Stimulated activated CD4-positive, alpha-beta T cell treated with anti-CD3 and anti-CD28 coated beads, TNF-alpha, amount 100 ng/mL, for 4 hours (primary cell): ENCODE measurements around the gene GPR162.

Experiments used
- DNase-seq, 3 experiments: peaks; one replicate each; pipeline ENCODE4 v3.0.0-alpha.2; 2020; ENCODE audit warnings: low read depth in 3 of 3

The GPR162 gene

GRCh38 chr12:6821591-6822425 is at the start of gene GPR162:
Gene GPR162 (plus strand): TSS chr12:6821821. CDS start chr12:6823899, 2,078 bp downstream.
- no peak for DNase-seq

- DNase-seq: peak in 2 of 3 experiments; percentile 61 to 65
Measured at GRCh38 chr12:6772331-6772695, 49.3 kb upstream of the GPR162 start, which contains the start of gene LAG3. Gene LAG3 (plus strand): TSS chr12:6772520. CDS start chr12:6772853, 333 bp downstream.

GRCh38 chr12:6772726-6773589 is 48.7 kb upstream of the GPR162 start:
- no peak for DNase-seq

GRCh38 chr12:6773590-6774351 is 47.9 kb upstream of the GPR162 start:
- DNase-seq: peak in 2 of 3 experiments; percentile 43 to 58

GRCh38 chr12:6774499-6775062 is 47.0 kb upstream of the GPR162 start:
- DNase-seq: no peak

- no peak for DNase-seq
Measured at GRCh38 chr12:6775185-6776174, 46.1 kb upstream of the GPR162 start.

GRCh38 chr12:6777386-6777785 is 44.2 kb upstream of the GPR162 start:
- no peak for DNase-seq

- no peak for DNase-seq
Measured at GRCh38 chr12:6778217-6778573, 43.4 kb upstream of the GPR162 start.

- DNase-seq: peak; percentile 74 to 85 (median 81)
Measured at GRCh38 chr12:6778574-6779550, 42.8 kb upstream of the GPR162 start.

GRCh38 chr12:6779708-6780432 is 41.8 kb upstream of the GPR162 start:
- DNase-seq: no peak

GRCh38 chr12:6780573-6780972 is 41.0 kb upstream of the GPR162 start:
- DNase-seq: no peak

GRCh38 chr12:6782119-6782518 is 39.5 kb upstream of the GPR162 start:
- DNase-seq: no peak

- no peak for DNase-seq
Measured at GRCh38 chr12:6782850-6783566, 38.6 kb upstream of the GPR162 start.

- no peak for DNase-seq
Measured at GRCh38 chr12:6783828-6784227, 37.8 kb upstream of the GPR162 start.

GRCh38 chr12:6784296-6784695 is 37.3 kb upstream of the GPR162 start:
- no peak for DNase-seq

- no peak for DNase-seq
Measured at GRCh38 chr12:6784761-6785160, 36.9 kb upstream of the GPR162 start.

- no peak for DNase-seq
Measured at GRCh38 chr12:6786416-6787094, 35.1 kb upstream of the GPR162 start.
